Lower leg skin (tissue), 3 donors: ENCODE measurements around the gene OXTR.

ENCODE experiments used
- CTCF ChIP-seq, 3 donors: fragments of 450-650 bp; IDR thresholded peaks; one replicate each; pipeline ENCODE4 v1.5.1; 2016; ENCODE audit warnings: antibody characterized with exemption in 3 of 3, mild to moderate bottlenecking in 3 of 3, moderate library complexity in 2 of 3
- POLR2A ChIP-seq, 2 donors: fragments of 450-650 bp; IDR thresholded peaks; one replicate each; pipeline ENCODE4 v1.6.1; 2016 to 2017; ENCODE audit warnings: antibody characterized with exemption in 2 of 2, mild to moderate bottlenecking in 1 of 2, moderate library complexity in 1 of 2

- TF ChIP-seq CTCF (IDR thresholded peaks at IDR 0.05) (no peak), POLR2A (IDR thresholded peaks at IDR 0.05) (no peak)
These were observed 8.9 kb downstream of the OXTR start for GRCh38 chr3:8760506-8760905.
